Occipital lobe (tissue), 2 donors: Measurements from ENCODE around the gene CELA2A. TPM values are rescaled to one million over a fixed set of nuclear protein-coding genes. Genes with fewer than 3 reads are reported as not detected.

Experiments
- DNase-seq: peaks from one replicate; lab custom pipeline; 2025; lab: John Stamatoyannopoulos, UW
- total RNA-seq: library from RNA; depleted of rRNA; stranded (reverse); fragments of >200 nt; gene quantifications from one replicate; pipeline ENCODE4 v1.2.3, GENCODE V29; 2014

CELA2A gene
- not detected for total RNA-seq

GRCh38 chr1:15456313-15456954 lies at the start of gene CELA2A:
Gene CELA2A (plus strand): TSS chr1:15456732. CDS start chr1:15456754, 22 bp downstream.
- no peak for DNase-seq

- DNase-seq, result no peak
Measured at GRCh38 chr1:15407580-15407979, 49.0 kb upstream of the CELA2A start.

- no peak for DNase-seq
Measured at GRCh38 chr1:15408890-15409387, 47.6 kb upstream of the CELA2A start.

- peak; percentile 48 for DNase-seq
Measured at GRCh38 chr1:15409388-15410222, 46.9 kb upstream of the CELA2A start, which contains the start of gene EFHD2. Gene EFHD2 (plus strand): TSS chr1:15409888. CDS start chr1:15409972, 84 bp downstream.

GRCh38 chr1:15410223-15410883 lies 46.2 kb upstream of the CELA2A start:
- DNase-seq, result no peak

- DNase-seq, result no peak
Measured at GRCh38 chr1:15410884-15411245, 45.7 kb upstream of the CELA2A start.

- no peak for DNase-seq
Measured at GRCh38 chr1:15411593-15412137, 44.9 kb upstream of the CELA2A start.

- DNase-seq, result no peak
Measured at GRCh38 chr1:15412175-15412800, 44.2 kb upstream of the CELA2A start.

- DNase-seq, result no peak
Measured at GRCh38 chr1:15412843-15413242, 43.7 kb upstream of the CELA2A start.

GRCh38 chr1:15413563-15414444 lies 42.7 kb upstream of the CELA2A start:
- no peak for DNase-seq

- no peak for DNase-seq
Measured at GRCh38 chr1:15414445-15414983, 42.0 kb upstream of the CELA2A start.

- no peak for DNase-seq
Measured at GRCh38 chr1:15417059-15417934, 39.2 kb upstream of the CELA2A start.

GRCh38 chr1:15418806-15419515 lies 37.6 kb upstream of the CELA2A start:
- DNase-seq, result no peak

- no peak for DNase-seq
Measured at GRCh38 chr1:15420853-15421465, 35.6 kb upstream of the CELA2A start.

- DNase-seq, result no peak
Measured at GRCh38 chr1:15422871-15423270, 33.7 kb upstream of the CELA2A start.

- DNase-seq, result no peak
Measured at GRCh38 chr1:15423355-15424077, 33.0 kb upstream of the CELA2A start.

GRCh38 chr1:15424146-15424667 lies 32.3 kb upstream of the CELA2A start:
- DNase-seq, result no peak
